ENCODE measurements around the gene RAP1GDS1.

GRCh38 chr4:98253499-98253898 is 7.7 kb upstream of the RAP1GDS1 start:
- TF ChIP-seq CTCF (IDR thresholded peaks at IDR 0.05; ENCODE audit: low read depth, low read length) (no peak), POLR2A (IDR thresholded peaks at IDR 0.05; ENCODE audit: extremely low read depth, insufficient read length) (no peak)

Data from NB4 (cell line).